IgD-negative memory B cell (primary cell): ENCODE results near the gene C10orf67. TPM values are rescaled to one million over a fixed set of nuclear protein-coding genes. Genes with fewer than 3 reads are reported as not detected.

Source experiments
- H3K27ac Mint-ChIP-seq, 3 donors: one replicate each; pipeline ENCODE4 v1.8.0; 2020 to 2022; ENCODE audit warnings: mild to moderate bottlenecking in 3 of 3, mixed read lengths in 3 of 3, moderate library complexity in 1 of 3
- H3K27me3 Mint-ChIP-seq: one replicate; pipeline ENCODE4 v1.8.0; 2021; ENCODE audit warnings: mixed read lengths
- H3K36me3 Mint-ChIP-seq: one replicate; pipeline ENCODE4 v1.8.0; 2020; ENCODE audit warnings: mild to moderate bottlenecking, mixed read lengths
- H3K4me1 Mint-ChIP-seq, 3 donors: one replicate each; pipeline ENCODE4 v1.8.0; 2020 to 2022; ENCODE audit warnings: mixed read lengths in 3 of 3, mild to moderate bottlenecking in 1 of 3
- H3K4me3 Mint-ChIP-seq, 4 donors: one replicate each; pipeline ENCODE4 v1.8.0; 2020 to 2022; ENCODE audit warnings: mild to moderate bottlenecking in 4 of 4, mixed read lengths in 4 of 4, moderate library complexity in 3 of 4
- H3K9me3 Mint-ChIP-seq, 3 donors: one replicate each; pipeline ENCODE4 v1.8.0; 2020 to 2021; ENCODE audit warnings: mixed read lengths in 3 of 3, mild to moderate bottlenecking in 1 of 3
- polyA plus RNA-seq: library from polyadenylated mRNA; unstranded; fragments of 300-500 nt; fragmentation: Illumina TruSeq; gene quantifications from one replicate; pipeline ENCODE4 v1.2.3, GENCODE V29; 2021

C10orf67 gene
- polyA plus RNA-seq, 1 donor from 2014 or later: not detected

- H3K27me3 Mint-ChIP-seq: peaks cover 38% of the 10 kb centered on the region
Measured at GRCh38 chr10:23205972-23206642, 138.5 kb downstream of the C10orf67 start.

DNA sequence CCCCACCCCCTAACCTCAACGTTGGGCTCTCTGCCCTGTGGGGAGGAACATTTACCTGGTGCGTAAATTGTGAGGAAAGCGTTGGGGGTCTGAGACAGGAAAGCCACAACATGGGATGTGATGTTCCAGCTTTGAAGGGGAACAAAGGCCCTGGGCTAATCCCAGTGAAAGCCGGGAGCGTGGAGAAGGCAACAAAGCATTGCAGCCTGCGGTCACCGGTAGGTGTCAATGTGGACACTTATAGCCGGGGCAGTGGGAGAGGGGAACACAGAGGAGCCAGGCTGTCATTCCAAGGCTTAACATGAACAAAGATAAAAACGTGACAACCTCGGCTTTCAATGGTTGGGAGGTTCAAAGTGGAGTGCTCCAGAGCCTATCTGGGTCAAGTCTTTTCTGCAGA, 139.8 kb downstream of the C10orf67 start:
- no peaks in the 10 kb centered on the region for H3K4me1 Mint-ChIP-seq
- H3K27me3 Mint-ChIP-seq: peaks cover 37% of the 10 kb centered on the region
- H3K36me3 Mint-ChIP-seq: no peaks in the 10 kb centered on the region
- no peaks in the 10 kb centered on the region for H3K9me3 Mint-ChIP-seq
- no peak overlapping the region for H3K27ac Mint-ChIP-seq
- no peak overlapping the region for H3K4me3 Mint-ChIP-seq

More at GRCh38 chr10:23205972-23206642, 138.5 kb downstream of the C10orf67 start:
- H3K36me3 Mint-ChIP-seq: no peaks in the 10 kb centered on the region
- H3K4me1 Mint-ChIP-seq: no peaks in the 10 kb centered on the region
- no peak overlapping the region for H3K4me3 Mint-ChIP-seq
- no peaks in the 10 kb centered on the region for H3K9me3 Mint-ChIP-seq
- no peak overlapping the region for H3K27ac Mint-ChIP-seq

DNA sequence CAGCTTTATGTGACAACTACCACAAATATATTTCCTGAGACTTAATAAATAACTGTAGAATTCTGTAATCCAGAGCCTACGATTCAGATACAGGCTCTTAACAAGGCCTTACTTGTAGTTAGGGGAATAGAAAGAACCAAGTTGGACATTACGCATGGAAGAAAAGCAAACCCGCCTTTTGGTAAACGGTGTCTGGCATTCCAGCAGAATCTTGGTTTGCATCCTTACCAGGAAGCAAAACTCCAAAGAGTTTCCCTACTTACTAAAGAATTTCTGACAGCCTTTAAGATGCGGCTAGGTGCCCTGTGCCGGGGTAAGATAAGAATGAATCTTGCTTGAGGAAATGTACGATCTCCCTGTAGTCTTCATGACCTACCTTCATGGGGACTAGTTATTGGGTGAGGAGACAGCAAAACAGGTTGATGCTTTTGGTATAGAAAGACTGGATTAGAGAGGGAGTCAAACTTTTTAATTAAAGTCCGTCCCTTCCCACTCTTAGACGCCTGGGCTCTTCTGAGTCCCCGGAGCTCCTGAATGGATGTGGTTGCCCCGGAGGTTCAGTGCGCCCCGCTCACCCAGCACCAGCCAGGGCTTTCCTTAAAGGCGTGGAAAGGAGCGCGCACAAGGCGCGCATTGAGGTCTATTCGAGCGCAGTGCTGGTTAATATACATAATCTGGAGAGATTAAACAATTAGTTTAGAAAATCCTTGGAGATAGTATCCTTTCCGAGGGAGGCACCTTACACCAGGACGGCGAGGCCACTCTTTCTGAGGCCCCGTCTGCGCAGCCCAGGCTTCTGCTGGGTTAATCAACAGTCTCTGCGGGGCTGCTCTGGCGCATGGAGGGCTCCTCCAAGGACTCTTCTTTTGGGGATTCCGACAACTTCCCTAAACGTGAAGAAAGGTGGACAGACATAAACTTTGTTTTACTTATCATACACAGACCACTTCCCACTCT, 140.9 kb downstream of the C10orf67 start:
- Mint-ChIP-seq H3K36me3 (no peaks in the 10 kb centered on the region), H3K4me3 (no peak overlapping the region), H3K27me3 (peaks cover 32% of the 10 kb centered on the region), H3K9me3 (no peaks in the 10 kb centered on the region), H3K27ac (no peak overlapping the region), H3K4me1 (no peaks in the 10 kb centered on the region)

DNA sequence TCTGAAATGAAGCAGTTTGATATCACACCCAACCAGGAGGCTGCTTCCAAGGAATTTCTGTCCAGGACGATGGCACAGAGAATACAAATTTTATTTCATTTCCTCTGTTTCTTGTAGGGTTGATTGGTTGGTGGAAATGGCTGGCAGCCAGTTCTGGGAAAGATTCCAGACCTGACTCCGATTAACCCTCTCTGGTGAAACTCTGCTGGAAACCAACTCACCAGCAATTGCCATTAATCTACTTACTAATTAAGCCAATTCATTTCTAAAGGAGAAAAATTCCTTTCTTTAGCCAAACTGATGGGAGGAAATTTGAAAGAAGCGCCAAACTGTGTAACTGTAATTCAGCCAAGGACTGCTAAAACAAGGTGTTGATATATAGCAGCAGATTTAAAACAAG, 141.8 kb downstream of the C10orf67 start:
- Mint-ChIP-seq H3K4me1 (no peaks in the 10 kb centered on the region), H3K4me3 (no peak overlapping the region), H3K9me3 (no peaks in the 10 kb centered on the region), H3K36me3 (no peaks in the 10 kb centered on the region), H3K27ac (no peak overlapping the region), H3K27me3 (peaks cover 41% of the 10 kb centered on the region)

DNA sequence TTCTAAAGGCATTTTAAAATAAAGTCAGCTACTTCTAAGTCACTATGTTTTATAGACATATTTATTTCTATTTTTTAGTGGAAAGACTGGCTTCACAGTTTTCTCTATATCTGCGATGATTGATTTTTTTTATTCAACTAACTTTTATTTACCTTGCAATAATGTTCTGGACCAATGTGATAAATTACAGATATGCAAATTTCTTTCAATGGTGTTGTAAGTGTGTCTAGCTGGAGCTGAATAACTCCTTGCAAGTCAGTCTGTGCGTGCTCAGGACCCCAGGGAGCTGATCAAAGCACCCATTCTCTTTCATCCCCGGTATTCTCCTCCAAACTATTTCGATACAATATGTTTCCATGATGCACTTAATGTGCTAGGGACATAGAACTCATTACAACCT, 142.8 kb downstream of the C10orf67 start:
- Mint-ChIP-seq H3K27me3 (peaks cover 47% of the 10 kb centered on the region), H3K9me3 (no peaks in the 10 kb centered on the region), H3K4me1 (no peaks in the 10 kb centered on the region), H3K27ac (no peak overlapping the region), H3K4me3 (no peak overlapping the region), H3K36me3 (no peaks in the 10 kb centered on the region)

- Mint-ChIP-seq H3K4me1 (no peaks in the 10 kb centered on the region), H3K27ac (peak overlapping the region in 1 of 3 donors; percentile 67), H3K4me3 (no peak overlapping the region), H3K9me3 (no peaks in the 10 kb centered on the region), H3K27me3 (peaks cover 54% of the 10 kb centered on the region), H3K36me3 (no peaks in the 10 kb centered on the region)
Measured at GRCh38 chr10:23200997-23201652, 143.5 kb downstream of the C10orf67 start.

DNA sequence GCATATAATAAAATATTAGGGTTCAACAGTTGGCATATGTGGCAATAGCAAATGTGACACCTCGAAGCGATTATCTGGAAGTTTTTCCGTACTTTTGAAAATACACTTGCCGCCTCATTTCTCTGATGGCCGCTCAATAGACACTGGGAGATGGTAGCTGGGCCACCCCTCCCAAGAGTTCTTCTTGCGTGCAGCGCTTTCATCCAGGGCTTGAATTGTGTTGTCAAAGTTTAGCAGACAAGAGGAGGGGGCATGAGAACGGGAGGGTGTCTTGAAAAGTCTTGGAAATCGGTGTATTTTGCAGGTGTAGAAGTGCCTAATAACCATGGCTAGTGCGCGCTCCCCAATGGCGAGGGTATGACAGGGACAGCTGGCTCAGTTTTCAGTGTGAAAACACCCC, 144.0 kb downstream of the C10orf67 start:
- peaks cover 59% of the 10 kb centered on the region for H3K27me3 Mint-ChIP-seq
- H3K4me1 Mint-ChIP-seq: no peaks in the 10 kb centered on the region
- no peak overlapping the region for H3K4me3 Mint-ChIP-seq
- peak overlapping the region in 1 of 3 donors; percentile 67 for H3K27ac Mint-ChIP-seq
- H3K36me3 Mint-ChIP-seq: no peaks in the 10 kb centered on the region
- H3K9me3 Mint-ChIP-seq: no peaks in the 10 kb centered on the region

DNA sequence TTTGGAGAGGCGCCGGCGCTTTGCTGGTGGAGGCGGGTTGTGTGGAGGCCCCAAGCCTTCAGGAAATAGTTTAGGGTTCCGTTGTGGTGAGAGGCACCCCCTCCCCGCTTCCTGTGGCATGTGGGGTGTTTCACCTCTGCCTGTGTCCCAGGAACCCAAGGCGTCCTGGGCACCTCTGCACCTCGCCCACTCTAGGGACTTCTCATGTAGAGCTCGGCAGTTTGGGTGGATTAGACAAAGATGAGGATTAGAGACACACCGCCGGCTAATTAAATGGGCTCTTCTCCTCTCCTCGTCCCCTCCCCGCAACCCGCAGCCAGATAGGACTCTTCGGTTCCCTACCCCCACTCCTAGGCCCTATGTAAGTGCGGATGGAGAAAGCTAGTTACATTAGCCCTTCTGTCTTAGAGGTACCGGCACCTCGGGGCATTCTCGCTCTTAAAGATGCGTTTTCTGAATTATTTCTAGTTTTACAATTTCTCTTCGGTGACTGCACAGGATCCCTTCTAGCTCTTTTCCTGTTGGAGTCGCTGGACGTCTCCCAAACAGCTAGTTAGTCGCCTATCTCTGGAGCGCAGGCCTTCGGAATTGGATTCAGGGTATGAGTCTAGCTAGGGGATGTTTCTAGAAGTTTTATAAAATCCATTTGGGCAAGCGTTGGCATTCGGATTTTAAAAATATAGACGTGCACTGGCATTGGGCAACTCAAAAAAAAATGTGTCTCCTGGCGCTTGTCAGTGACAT, 144.7 kb downstream of the C10orf67 start:
- Mint-ChIP-seq H3K27me3 (peaks cover 63% of the 10 kb centered on the region), H3K36me3 (no peaks in the 10 kb centered on the region), H3K9me3 (no peaks in the 10 kb centered on the region), H3K4me3 (peak overlapping the region in 1 of 4 donors; percentile 75), H3K4me1 (no peaks in the 10 kb centered on the region), H3K27ac (peak overlapping the region in 1 of 3 donors; percentile 76)

DNA sequence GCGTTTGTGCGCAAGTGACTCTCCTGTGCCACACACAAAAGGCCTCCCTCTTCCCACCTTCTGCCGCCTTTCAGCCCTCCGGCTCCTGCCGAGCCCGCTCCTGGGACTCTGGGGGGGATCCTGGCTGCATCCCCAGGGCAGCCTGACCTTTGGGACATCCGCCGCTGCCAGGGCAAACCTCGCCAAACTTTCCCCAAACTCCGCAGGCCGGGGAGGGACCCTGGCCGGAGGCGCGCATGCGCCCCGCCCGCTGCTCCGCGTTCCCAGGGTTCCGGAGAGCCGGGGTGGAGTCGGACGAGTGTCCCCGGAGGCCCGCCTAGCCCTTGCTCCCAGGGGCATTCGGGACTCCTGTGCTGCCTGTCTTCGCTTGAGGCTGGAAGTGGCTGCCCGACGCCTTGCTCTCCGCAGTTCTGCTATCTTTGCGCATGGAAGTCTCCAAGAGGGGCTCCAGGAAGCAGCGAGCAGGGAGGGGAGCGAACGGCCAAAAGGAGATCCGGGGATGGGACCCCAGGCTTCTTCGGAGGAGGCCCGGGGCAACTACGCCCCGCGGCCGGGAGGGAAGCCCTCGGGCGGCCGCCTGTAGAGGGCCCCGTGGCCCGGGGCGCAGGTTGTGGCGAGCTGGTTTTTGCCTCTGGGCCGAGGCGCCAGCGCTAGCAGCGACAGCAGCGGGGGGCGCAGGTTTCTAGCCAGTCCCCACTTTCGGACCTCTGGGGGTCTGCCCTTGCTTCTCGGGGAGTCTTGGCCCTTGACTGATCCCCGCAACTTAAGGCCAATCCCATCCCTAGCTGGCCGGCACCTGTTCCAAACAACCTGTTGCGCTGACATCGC, 145.4 kb downstream of the C10orf67 start:
- Mint-ChIP-seq H3K27ac (no peak overlapping the region), H3K36me3 (no peaks in the 10 kb centered on the region), H3K4me1 (no peaks in the 10 kb centered on the region), H3K9me3 (no peaks in the 10 kb centered on the region), H3K27me3 (peaks cover 64% of the 10 kb centered on the region), H3K4me3 (no peak overlapping the region)

- H3K4me1 Mint-ChIP-seq: peaks cover 0 to 1% (median under 1%) of the 10 kb centered on the region in 3 donors
- peak overlapping the region in 1 of 4 donors; percentile 39 for H3K4me3 Mint-ChIP-seq
Measured at GRCh38 chr10:23198610-23198939, 146.0 kb downstream of the C10orf67 start.

GRCh38 chr10:23197416-23197861, 147.2 kb downstream of the C10orf67 start:
- no peaks in the 10 kb centered on the region for H3K9me3 Mint-ChIP-seq
- H3K27me3 Mint-ChIP-seq: peaks cover 59% of the 10 kb centered on the region
- no peak overlapping the region for H3K4me3 Mint-ChIP-seq
- H3K4me1 Mint-ChIP-seq: peaks cover 0 to 1% (median 1%) of the 10 kb centered on the region in 3 donors
- H3K36me3 Mint-ChIP-seq: no peaks in the 10 kb centered on the region
- no peak overlapping the region for H3K27ac Mint-ChIP-seq

More at GRCh38 chr10:23198610-23198939, 146.0 kb downstream of the C10orf67 start:
- H3K9me3 Mint-ChIP-seq: no peaks in the 10 kb centered on the region
- no peaks in the 10 kb centered on the region for H3K36me3 Mint-ChIP-seq
- peaks cover 60% of the 10 kb centered on the region for H3K27me3 Mint-ChIP-seq
- peak overlapping the region in 1 of 3 donors; percentile 67 for H3K27ac Mint-ChIP-seq

DNA sequence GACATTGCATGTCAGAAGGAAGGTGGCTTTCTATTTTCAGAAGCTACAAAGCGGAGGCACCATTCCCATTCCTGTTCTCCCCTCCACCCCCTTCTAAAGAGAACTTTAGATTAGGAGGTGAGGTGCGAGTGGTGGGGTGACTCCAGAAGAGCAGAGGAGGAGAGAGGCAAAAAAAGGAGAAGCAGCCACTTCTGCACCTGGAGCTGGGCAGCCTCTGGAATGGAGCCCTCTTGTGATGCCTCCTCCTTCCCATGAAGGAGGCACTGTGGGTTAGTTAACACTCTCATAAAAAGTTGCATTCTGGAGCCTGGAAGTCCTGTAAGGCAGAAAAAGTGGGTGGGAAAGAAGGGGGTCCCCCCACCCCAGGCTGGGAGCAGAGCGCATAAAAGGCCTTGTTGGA, 147.7 kb downstream of the C10orf67 start:
- Mint-ChIP-seq H3K9me3 (no peaks in the 10 kb centered on the region), H3K4me3 (no peak overlapping the region), H3K4me1 (peaks cover 0 to 1% (median 1%) of the 10 kb centered on the region in 3 donors), H3K36me3 (no peaks in the 10 kb centered on the region), H3K27ac (no peak overlapping the region), H3K27me3 (peaks cover 55% of the 10 kb centered on the region)

- Mint-ChIP-seq H3K4me3 (no peak overlapping the region), H3K27ac (peak overlapping the region in 1 of 3 donors; percentile 51), H3K27me3 (peaks cover 58% of the 10 kb centered on the region), H3K4me1 (peaks cover 0 to 2% (median 1%) of the 10 kb centered on the region in 3 donors), H3K36me3 (no peaks in the 10 kb centered on the region), H3K9me3 (no peaks in the 10 kb centered on the region)
Measured at GRCh38 chr10:23195846-23196600, 148.6 kb downstream of the C10orf67 start.
